Measurements from ENCODE around the gene ARHGAP25.

GRCh38 chr2:68700560-68700959 is 34.1 kb upstream of the ARHGAP25 start:
- TF ChIP-seq CTCF (IDR thresholded peaks at IDR 0.05) = no peak
- TF ChIP-seq POLR2A (IDR thresholded peaks at IDR 0.05) = no peak
